Upper lobe of left lung (tissue), 6 donors: ENCODE measurements around the gene SIDT1. TPM values are rescaled to one million over a fixed set of nuclear protein-coding genes. Genes with fewer than 3 reads are reported as not detected.

Source experiments
- ATAC-seq, 2 donors: fragments of 200-7000 bp; cut with Tn5 transposase; one replicate each; pipeline ENCODE4 v1.9.1; 2022; ENCODE audit warnings: mild to moderate bottlenecking in 2 of 2, moderate library complexity in 2 of 2; ENCODE audit not compliant: low FRiP score in 2 of 2
- DNase-seq, 2 donors: peaks; one replicate each; pipeline ENCODE4 v3.0.0-alpha.2; 2019 to 2020
- H3K27ac ChIP-seq, 4 donors: fragments of 200-600 bp; sonication (generic); one replicate each; pipeline ENCODE4 v1.5.1; 2016 to 2019
- H3K27me3 ChIP-seq, 4 donors: fragments of 200-600 bp; sonication (generic); one replicate each; pipeline ENCODE4 v1.5.1; 2017 to 2019
- H3K36me3 ChIP-seq, 4 donors: fragments of 200-600 bp; sonication (generic); one replicate each; pipeline ENCODE4 v1.5.1; 2016 to 2019
- H3K4me1 ChIP-seq, 4 donors: fragments of 200-600 bp; sonication (generic); one replicate each; pipeline ENCODE4 v1.5.1; 2018 to 2019
- H3K4me3 ChIP-seq, 4 donors: fragments of 200-600 bp; sonication (generic); one replicate each; pipeline ENCODE4 v1.5.1; 2017 to 2019; ENCODE audit warnings: mild to moderate bottlenecking in 2 of 4, moderate library complexity in 1 of 4
- H3K9me3 ChIP-seq, 4 donors: fragments of 200-600 bp; sonication (generic); one replicate each; pipeline ENCODE4 v1.5.1; 2018 to 2019
- EP300 ChIP-seq, 4 donors: sonication (generic); formaldehyde crosslinking; IDR thresholded peaks; one replicate each; pipeline ENCODE4 v1.5.1; 2017; ENCODE audit warnings: antibody characterized with exemption in 4 of 4, control low read depth in 2 of 4
- POLR2A ChIP-seq, 4 donors: fragments of 450-650 bp; IDR thresholded peaks; one replicate each; pipeline ENCODE4 v1.5.1; 2016 to 2017; ENCODE audit warnings: antibody characterized with exemption in 4 of 4, mild to moderate bottlenecking in 2 of 4
- POLR2AphosphoS5 ChIP-seq, 2 donors: sonication (generic); formaldehyde crosslinking; IDR thresholded peaks; one replicate each; pipeline ENCODE4 v1.5.1; 2017; ENCODE audit warnings: antibody characterized with exemption in 2 of 2
- WGBS, 2 donors: methylation state at CpG; one replicate each; pipeline ENCODE4 v1.1.5; 2017 to 2018; 5-methylcytosine and 5-hydroxymethylcytosine counted together
- small RNA-seq, 4 donors: library from RNA; depleted of rRNA; stranded (forward); fragments of <200 nt; gene quantifications; one replicate each; pipeline ENCODE3, GENCODE V24; 2016
- total RNA-seq, 6 donors: library from RNA; depleted of rRNA in 4 of 6; stranded (reverse); fragments of >200 nt in 4 of 6; gene quantifications; one replicate each; pipeline versions ENCODE4 v1.1.0 to v1.2.1, GENCODE V29; 2016 to 2021
- TF ChIP-seq, protein P1 (sequence below), 6 experiments: fragments of 450-650 bp in 4 of 6; fragments of 200-600 bp in 2 of 6; sonication (generic) in 2 of 6; IDR thresholded peaks; one replicate each; pipeline ENCODE4 v1.5.1; 2016 to 2019; ENCODE audit warnings: antibody characterized with exemption in 6 of 6
- donor health status: DM: no; HTN: no; CAD: no; lungs with moderate emphysema.
- donor health status: DM: no; HTN: yes; CAD: no; lungs with severe emphysema.

The SIDT1 gene
- total RNA-seq, 6 donors from 2014 or later, result 2.6 to 37.5 (median 9.5) TPM

DNA sequence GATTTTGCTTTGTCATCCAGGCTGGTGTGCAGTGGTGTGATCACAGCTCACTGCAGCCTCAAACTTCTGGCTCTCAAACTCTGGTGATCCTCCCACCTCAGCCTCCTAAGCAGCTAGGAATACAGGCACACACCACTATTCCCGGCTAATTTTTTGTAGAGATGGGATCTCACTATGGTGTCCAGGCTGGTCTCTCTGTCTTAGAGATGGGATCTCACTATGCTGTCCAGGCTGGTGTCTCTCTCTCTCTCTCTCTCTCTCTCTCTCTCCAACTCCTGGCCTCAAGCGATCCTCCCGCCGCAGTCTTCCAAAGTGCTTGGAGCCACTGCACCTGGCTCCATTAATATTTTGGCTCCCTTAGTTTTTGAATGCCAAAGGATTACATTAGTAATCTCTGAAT lies 146.4 kb downstream of the SIDT1 start:
- H3K27ac ChIP-seq, result no peak overlapping the region
- no peak for TF ChIP-seq POLR2AphosphoS5 (IDR thresholded peaks at IDR 0.05)
- TF ChIP-seq POLR2A (IDR thresholded peaks at IDR 0.05), result no peak
- TF ChIP-seq EP300 (IDR thresholded peaks at IDR 0.05), result no peak
- TF ChIP-seq, protein P1, sequence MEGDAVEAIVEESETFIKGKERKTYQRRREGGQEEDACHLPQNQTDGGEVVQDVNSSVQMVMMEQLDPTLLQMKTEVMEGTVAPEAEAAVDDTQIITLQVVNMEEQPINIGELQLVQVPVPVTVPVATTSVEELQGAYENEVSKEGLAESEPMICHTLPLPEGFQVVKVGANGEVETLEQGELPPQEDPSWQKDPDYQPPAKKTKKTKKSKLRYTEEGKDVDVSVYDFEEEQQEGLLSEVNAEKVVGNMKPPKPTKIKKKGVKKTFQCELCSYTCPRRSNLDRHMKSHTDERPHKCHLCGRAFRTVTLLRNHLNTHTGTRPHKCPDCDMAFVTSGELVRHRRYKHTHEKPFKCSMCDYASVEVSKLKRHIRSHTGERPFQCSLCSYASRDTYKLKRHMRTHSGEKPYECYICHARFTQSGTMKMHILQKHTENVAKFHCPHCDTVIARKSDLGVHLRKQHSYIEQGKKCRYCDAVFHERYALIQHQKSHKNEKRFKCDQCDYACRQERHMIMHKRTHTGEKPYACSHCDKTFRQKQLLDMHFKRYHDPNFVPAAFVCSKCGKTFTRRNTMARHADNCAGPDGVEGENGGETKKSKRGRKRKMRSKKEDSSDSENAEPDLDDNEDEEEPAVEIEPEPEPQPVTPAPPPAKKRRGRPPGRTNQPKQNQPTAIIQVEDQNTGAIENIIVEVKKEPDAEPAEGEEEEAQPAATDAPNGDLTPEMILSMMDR (IDR thresholded peaks at IDR 0.05), result no peak

More for the DNA sequence above, 146.4 kb downstream of the SIDT1 start:
- Histone ChIP-seq H3K27me3 (no peaks in the 10 kb centered on the region), H3K4me1 (no peaks in the 10 kb centered on the region), H3K4me3 (no peak overlapping the region), H3K36me3 (peaks cover 0 to 23% (median 0%) of the 10 kb centered on the region in 4 donors), H3K9me3 (no peaks in the 10 kb centered on the region)
- WGBS, 2 donors, result 98 to 100% methylated on average over 4 of the region's 4 CpGs
- ATAC-seq, result no peak
- DNase-seq, result no peak

Small RNA genes within 50 kb of the gene (small RNA-seq; reads per million reads assigned to genes)
- gene MIR4446, result 0.06 to 3.2 (median 0.45) reads per million in 4 donors
- gene RN7SL767P, result 0 to 0.29 (median 0.03) reads per million in 4 donors

Other genes starting within 250 kb of the SIDT1 start
- gene CFAP44, start 91.1 kb upstream of the SIDT1 start, total RNA-seq, result 10 to 100 TPM in 3 of 6 donors, 1 to 10 TPM in 3; 6.5 to 54.9 (median 10.9) TPM
- gene SPICE1, start 17.4 kb upstream of the SIDT1 start, total RNA-seq, result 10 to 100 TPM; 11.7 to 41.7 (median 15.3) TPM
- 10 to 100 TPM in 5 of 6 donors, 1 to 10 TPM in 1; 9.3 to 30.6 (median 18.5) TPM for gene USF3, start 164.1 kb downstream of the SIDT1 start, total RNA-seq
- 100 to 1,000 TPM in 2 of 6 donors, 10 to 100 TPM in 4; 75.7 to 187 (median 84.9) TPM for gene NAA50, start 213.7 kb downstream of the SIDT1 start, total RNA-seq
- 10 to 100 TPM; 17.9 to 94.8 (median 66.6) TPM for gene ATP6V1A, start 214.5 kb downstream of the SIDT1 start, total RNA-seq